Activated gamma-delta T cell treated with anti-CD3 and anti-CD28 coated beads, Interleukin-2, amount 50 U/mL, for 16 hours (primary cell): ENCODE measurements around the gene OLFM2.
"Not testable (repeated sequence)": the region's sequence is repeated elsewhere in the genome, so short reads cannot be mapped to it uniquely, and the experiment has no call there.

ENCODE experiments used
- DNase-seq: peaks from one replicate; pipeline ENCODE4 v3.0.0-alpha.2; 2020; ENCODE audit warnings: low read depth

OLFM2 gene

GRCh38 chr19:9861503-9861902 is 74.8 kb downstream of the OLFM2 start:
- no peak for DNase-seq

- DNase-seq, result no peak
Observed at GRCh38 chr19:9860407-9860806, 75.9 kb downstream of the OLFM2 start.

GRCh38 chr19:9858766-9859165 is 77.5 kb downstream of the OLFM2 start:
- no peak for DNase-seq

GRCh38 chr19:9857920-9858746 is 78.2 kb downstream of the OLFM2 start:
- DNase-seq, result no peak

GRCh38 chr19:9857076-9857721 is 79.1 kb downstream of the OLFM2 start:
- no peak for DNase-seq

- no peak for DNase-seq
Observed at GRCh38 chr19:9856609-9857008, 79.7 kb downstream of the OLFM2 start.

GRCh38 chr19:9854282-9854846 is 82.0 kb downstream of the OLFM2 start:
- no peak for DNase-seq

- DNase-seq, result no peak
Observed at GRCh38 chr19:9850235-9850959, 85.9 kb downstream of the OLFM2 start.

GRCh38 chr19:9849791-9850190 is 86.5 kb downstream of the OLFM2 start:
- DNase-seq, result no peak

GRCh38 chr19:9848762-9849161 is 87.6 kb downstream of the OLFM2 start:
- DNase-seq, result no peak

GRCh38 chr19:9848060-9848459 is 88.3 kb downstream of the OLFM2 start:
- DNase-seq, result no peak

- DNase-seq, result no peak
Observed at GRCh38 chr19:9847087-9847671, 89.1 kb downstream of the OLFM2 start.

GRCh38 chr19:9843626-9844273 is 92.6 kb downstream of the OLFM2 start:
- DNase-seq, result not testable (repeated sequence)

GRCh38 chr19:9842834-9843625 is 93.3 kb downstream of the OLFM2 start:
- DNase-seq, result no peak

GRCh38 chr19:9839415-9839814 is 96.9 kb downstream of the OLFM2 start:
- DNase-seq, result no peak

GRCh38 chr19:9838324-9838723 is 98.0 kb downstream of the OLFM2 start:
- DNase-seq, result no peak

GRCh38 chr19:9836021-9836420 is 100.3 kb downstream of the OLFM2 start:
- DNase-seq, result no peak

GRCh38 chr19:9835507-9835949 is 100.8 kb downstream of the OLFM2 start:
- no peak for DNase-seq

- peak; percentile 98 for DNase-seq
Observed at GRCh38 chr19:9834726-9835506, 101.4 kb downstream of the OLFM2 start, which contains the start of gene PIN1. Gene PIN1 (plus strand): TSS chr19:9835318. CDS start chr19:9835345, 27 bp downstream.

GRCh38 chr19:9834307-9834725 is 102.0 kb downstream of the OLFM2 start:
- no peak for DNase-seq
